Spleen (tissue), 7 donors: Measurements from ENCODE around the gene VIL1.
A peak's percentile ranks its signal among the peaks of the same experiment; 100 is the strongest.

ENCODE experiments used
- POLR2A ChIP-seq, 3 donors: fragments of 450-650 bp; IDR thresholded peaks; one replicate each; pipeline ENCODE4 v1.5.1; 2017; ENCODE audit warnings: antibody characterized with exemption in 3 of 3, mild to moderate bottlenecking in 1 of 3
- POLR2AphosphoS5 ChIP-seq, 3 donors: sonication (generic); formaldehyde crosslinking; IDR thresholded peaks; one replicate each; pipeline ENCODE4 v1.5.1; 2017; ENCODE audit warnings: antibody characterized with exemption in 3 of 3
- TF ChIP-seq, protein P1 (sequence below), 11 experiments: fragments of 200-600 bp in 7 of 11; fragments of 450-650 bp in 4 of 11; sonication (generic) in 4 of 11; IDR thresholded peaks in 8 of 11; conservative IDR thresholded peaks in 3 of 11; 1 replicate in 7 of 11; 2 replicates in 4 of 11; pipeline versions ENCODE4 v1.4.0 to v1.8.0; 2016 to 2021; ENCODE audit warnings: antibody characterized with exemption in 11 of 11, inconsistent platforms in 4 of 11, mild to moderate bottlenecking in 1 of 11
- donor health status: DM: no; HTN: no; CAD: no; lungs with moderate emphysema.
- donor health status: DM: no; HTN: no; CAD: no.
- donor health status: DM: no; HTN: no; CAD: no.

DNA sequence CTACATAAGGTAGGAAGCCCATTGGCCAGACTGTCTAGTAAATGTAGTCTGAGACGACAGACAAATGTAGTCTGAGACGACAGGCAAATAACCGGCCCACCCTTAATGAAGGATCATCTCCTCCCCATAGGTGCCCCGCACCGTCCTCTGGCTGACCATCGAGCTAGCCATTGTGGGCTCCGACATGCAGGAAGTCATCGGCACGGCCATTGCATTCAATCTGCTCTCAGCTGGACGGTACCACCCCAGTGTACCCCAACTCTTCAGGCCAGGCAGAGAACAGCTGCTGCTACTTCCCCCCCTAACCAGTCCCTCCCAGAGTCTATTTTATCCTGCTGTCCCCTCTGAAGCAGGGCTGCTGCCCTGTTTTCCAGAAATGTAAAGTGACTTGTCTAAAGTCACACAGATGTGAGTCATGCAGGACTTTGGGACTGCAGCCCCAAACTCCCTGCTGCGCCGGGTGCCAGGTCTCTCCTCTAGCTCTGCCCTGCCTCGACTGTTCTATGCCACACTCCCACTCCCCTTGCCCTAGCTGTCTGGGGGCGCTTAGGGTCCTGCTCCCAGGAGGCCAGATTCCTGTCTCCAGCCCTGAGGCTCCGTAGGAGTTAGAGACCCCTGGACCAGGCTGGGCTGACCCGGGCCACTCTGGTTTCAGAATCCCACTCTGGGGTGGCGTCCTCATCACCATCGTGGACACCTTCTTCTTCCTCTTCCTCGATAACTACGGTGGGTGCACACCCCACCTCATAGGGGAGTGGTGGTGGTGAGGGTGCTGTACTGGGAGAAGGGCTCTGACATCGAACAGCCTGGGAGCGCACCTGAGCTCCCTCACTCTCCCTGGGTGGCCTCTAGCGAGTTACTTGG lies 32.2 kb upstream of the VIL1 start:
- TF ChIP-seq, protein P1, sequence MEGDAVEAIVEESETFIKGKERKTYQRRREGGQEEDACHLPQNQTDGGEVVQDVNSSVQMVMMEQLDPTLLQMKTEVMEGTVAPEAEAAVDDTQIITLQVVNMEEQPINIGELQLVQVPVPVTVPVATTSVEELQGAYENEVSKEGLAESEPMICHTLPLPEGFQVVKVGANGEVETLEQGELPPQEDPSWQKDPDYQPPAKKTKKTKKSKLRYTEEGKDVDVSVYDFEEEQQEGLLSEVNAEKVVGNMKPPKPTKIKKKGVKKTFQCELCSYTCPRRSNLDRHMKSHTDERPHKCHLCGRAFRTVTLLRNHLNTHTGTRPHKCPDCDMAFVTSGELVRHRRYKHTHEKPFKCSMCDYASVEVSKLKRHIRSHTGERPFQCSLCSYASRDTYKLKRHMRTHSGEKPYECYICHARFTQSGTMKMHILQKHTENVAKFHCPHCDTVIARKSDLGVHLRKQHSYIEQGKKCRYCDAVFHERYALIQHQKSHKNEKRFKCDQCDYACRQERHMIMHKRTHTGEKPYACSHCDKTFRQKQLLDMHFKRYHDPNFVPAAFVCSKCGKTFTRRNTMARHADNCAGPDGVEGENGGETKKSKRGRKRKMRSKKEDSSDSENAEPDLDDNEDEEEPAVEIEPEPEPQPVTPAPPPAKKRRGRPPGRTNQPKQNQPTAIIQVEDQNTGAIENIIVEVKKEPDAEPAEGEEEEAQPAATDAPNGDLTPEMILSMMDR (IDR thresholded peaks at IDR 0.05 in 8 of 11, conservative IDR thresholded peaks at IDR 0.05 in 3 of 11), result no peak
- TF ChIP-seq POLR2A (IDR thresholded peaks at IDR 0.05), result no peak
- TF ChIP-seq POLR2AphosphoS5 (IDR thresholded peaks at IDR 0.05), result peak in 1 of 3 donors; percentile 61
